GM19043 (cell line): Measurements from ENCODE around the gene PCTP.
A peak's percentile ranks its signal among the peaks of the same experiment; 100 is the strongest.

ENCODE experiments used
- ATAC-seq: cut with Tn5 transposase; IDR thresholded peaks from one replicate; pipeline ENCODE4 v1.9.1; 2021; ENCODE audit warnings: low read depth; ENCODE audit not compliant: unreplicated experiment

The PCTP gene

DNA sequence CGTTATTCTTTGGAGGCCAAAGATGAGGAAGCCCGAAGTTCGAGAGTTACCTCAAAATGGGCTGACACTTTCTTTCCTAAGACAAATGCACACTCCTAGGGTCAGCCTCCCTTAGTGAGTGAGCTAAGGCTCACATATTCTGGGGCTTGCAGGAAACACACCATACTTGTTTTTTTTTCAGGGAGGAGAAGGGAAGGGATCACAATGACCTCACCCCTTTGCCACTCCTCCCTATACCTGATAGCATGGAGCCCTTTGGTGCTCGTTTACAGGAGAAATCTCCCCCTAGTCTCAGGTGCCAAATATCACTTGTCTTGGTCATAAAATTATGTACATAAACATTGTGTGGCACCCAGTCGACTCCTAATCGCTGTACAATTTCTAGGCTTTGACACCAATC, 23.6 kb upstream of the PCTP start:
- no peak for ATAC-seq

DNA sequence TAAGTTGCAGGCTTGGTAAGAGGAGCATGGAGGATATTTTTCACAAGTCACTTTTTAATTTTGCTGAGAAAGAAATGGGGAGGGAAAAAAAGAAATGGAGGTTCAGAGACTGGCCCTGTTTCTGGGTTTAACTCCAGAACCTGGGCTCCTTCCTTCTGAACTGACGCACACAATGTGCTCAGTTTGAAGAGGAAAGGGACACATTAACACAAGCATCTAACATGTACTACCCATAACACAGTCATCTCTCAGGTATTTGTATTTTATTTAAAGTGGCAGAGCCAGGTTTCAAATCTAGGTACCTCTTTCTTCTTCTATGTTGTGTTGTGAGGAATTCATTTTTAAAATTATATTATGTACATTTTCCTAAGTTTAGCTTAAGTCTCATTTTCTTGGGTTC, 22.9 kb upstream of the PCTP start:
- no peak for ATAC-seq

DNA sequence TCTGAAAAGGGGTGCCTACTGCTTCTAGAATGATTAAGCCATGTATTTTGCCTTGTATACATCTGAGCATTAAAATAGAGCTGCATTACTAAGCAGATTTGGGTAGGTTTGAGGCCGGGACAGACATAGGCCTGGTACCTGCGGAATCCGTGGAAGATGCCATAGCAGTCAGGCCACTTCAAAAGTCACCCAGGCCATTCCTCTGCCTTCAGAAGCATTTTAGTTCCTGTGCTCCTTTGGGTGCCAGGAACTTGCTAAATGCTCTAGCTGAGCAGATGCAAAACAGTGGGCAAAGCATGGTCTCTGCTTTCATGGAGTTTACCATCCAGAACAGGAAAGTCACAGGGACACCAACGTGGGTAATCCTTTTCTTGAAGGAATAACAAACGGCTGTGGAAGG, 22.5 kb upstream of the PCTP start:
- ATAC-seq: no peak

DNA sequence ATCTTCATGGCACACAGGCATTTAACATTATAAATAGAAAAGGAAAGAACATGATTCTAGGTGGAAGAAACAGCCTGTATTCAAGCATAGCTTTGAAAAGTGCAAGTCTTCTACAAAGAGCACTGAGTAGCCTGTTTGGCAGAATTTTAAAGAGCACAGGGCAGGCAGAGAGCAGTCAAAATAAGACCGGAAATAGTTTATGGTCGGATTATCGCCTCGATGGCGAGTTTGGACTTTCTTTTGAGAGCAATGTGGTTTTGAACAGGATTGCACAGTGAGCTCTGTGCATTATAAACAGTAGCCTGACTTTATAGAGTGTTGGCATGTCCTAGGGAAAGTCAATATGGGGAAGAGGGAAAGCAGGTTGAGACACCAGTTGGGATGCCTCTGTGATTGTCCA, 22.0 kb upstream of the PCTP start:
- ATAC-seq: no peak

DNA sequence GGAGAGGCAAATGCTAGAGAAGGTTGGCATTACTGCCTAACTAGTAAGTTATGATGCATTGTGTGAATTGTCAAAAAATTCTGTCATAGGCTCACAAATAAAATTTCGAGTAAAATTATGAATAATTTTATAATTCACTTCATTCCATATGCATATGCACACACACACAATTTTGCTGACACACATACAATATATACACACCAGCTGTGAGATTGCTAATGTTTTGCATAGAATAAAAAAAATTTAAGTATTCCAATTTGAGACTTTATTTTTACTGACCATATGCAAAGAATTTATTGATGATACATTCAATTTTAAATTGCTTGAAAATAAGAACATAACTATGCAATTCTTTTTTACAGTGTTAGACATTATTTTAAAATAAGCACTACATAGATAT, 21.4 kb upstream of the PCTP start:
- ATAC-seq: no peak

DNA sequence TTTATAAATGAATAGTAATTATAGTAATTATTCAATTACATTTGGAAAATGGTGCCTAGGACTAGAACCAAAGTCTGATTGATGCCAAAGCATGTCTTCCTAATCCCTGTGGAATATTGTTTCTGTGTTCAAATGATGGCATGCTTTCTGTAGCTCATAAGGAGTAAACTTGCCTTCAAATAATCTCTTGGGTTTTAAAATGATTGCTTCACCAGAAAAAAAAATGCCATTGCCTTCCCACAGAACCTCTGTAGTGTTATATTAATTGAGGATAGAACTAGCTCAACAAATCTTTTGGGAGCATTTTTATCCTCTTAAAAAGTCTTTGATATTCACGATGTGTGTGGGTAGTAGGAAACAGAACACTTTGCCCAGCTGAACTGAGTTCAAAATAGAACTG, 20.5 kb upstream of the PCTP start:
- ATAC-seq: no peak

DNA sequence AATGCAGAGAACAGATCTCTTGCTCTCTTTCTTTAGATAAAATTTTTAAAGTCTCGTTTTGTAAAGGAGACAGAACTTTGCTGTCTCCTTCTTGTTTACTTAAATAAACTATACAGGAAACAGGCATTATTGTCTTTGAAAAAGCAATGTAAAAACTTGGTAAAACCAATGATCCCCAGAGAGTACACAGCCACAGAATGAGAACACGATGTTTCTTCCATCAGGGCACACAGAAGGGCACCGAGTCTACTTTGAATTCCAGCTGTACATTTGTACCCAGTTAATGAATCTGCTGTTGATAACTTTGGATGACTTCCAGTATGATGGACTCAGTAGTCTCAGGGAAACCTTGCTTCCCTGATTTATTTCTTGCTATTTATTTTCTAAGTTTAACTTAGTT, 20.0 kb upstream of the PCTP start:
- ATAC-seq: no peak

DNA sequence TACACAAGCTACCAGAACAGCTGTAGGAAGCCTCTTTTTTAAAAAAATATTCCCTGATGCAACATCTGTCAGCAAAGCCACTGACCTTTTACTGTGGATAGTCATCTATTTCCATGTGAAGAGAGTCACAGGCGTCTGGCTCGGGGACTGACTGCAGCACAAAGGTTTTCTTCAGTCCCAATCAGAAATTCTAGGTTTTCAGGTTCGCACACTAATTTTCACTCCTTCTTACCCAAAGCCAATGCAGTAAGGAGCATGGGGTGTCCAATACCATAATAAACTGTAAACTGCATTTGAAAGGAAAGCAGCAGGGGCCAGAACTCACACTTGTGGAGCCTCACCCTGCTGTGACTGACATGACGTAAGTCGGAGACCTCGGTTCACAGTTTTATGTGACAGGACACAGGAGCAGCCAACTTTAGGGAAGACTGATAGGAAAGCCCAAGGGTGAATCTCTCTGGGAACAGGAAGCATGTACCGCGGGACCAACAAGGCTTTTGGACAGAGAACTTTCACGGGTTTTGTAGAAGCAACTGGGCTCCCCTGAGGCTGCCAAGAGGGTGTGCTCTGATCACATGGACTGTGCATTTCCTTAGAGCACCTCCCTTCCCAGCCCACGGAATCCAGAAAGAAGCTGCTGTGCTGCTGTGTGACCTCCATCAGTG, 19.1 kb upstream of the PCTP start:
- ATAC-seq: no peak

DNA sequence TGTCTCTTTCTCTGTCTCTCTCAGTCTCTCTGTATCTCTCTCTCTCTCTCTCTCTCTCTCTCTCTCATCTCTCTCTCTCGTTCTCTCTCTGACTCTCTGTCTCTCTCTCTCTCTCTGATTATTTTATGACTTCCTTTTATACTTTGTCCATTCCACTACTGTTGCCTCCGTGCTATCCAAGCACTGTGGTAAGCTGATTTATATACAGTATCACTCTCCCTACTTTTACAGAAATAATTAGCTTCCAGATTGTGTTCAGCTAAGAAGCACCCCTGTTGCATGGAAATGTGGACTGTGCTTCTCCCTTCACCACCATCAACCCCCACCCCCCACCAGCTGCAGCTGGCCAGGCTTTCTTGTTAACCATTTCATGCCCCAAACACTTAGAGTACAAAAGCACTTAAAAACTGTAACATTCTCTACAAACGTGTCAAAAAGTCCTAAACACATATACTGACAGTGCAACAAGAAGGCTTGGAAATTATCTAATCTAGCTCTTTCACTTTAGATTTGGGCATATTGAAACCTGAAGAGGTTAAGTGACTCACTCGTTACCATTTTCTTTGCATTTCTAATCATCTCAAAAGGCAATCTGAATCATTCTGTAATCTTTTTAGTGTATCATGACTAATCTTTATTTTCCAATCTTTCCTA, 16.6 kb upstream of the PCTP start:
- peak; percentile 44 for ATAC-seq

DNA sequence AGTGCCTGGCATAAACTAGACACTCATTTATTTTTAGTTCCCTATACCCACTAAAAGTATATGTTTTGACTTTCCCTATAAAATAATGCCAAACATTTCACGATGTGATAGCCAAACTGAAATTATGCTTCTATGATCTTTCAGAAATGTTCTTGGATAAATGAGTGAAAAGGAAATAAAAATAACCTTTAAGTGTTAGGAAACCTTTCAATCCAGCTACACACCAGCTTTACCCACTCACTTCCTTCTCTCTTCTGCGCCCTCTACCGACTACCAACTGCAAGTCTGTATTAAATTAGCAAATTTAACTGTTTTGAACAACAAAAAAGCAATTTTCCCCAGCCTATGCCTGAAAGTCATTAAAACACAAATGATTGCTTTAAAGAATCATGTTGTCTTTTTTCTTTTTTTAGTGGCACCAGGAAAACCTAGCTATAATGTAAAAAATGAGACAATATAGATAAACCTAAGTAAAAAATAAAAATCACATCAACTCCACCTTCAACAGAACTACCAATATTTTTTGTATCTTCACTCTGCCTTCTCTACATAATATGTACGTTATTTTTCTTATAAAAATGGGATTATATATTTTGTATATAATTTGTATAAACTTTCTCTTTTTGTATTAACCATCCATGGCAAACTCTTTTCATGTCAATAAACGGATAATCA, 15.0 kb upstream of the PCTP start:
- no peak for ATAC-seq

DNA sequence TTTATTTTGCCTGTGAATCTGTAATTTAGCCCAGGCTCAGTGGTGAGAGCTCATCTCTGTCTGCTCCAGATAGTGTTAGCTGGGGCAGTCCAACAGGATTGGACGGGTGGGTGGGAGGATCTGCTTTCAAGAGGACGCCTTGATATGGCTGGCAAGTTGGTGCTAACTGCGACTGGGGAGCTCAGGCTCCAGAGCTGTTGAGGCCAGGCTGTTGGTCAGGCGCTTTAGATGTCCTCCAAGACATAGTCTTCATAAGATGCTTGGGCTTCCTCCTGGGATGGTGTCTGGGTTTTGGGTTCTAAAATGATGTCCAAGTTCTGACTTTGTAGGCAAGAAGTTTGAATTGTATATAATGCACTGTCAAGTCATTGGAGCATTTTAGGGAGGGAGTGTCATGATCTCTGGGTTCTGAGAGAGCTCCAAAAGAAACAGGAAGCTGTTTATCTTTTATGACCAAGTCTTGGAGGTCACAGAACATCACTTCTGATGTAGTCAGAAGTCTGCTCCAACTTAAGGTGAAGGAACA, 12.8 kb upstream of the PCTP start:
- ATAC-seq: no peak

DNA sequence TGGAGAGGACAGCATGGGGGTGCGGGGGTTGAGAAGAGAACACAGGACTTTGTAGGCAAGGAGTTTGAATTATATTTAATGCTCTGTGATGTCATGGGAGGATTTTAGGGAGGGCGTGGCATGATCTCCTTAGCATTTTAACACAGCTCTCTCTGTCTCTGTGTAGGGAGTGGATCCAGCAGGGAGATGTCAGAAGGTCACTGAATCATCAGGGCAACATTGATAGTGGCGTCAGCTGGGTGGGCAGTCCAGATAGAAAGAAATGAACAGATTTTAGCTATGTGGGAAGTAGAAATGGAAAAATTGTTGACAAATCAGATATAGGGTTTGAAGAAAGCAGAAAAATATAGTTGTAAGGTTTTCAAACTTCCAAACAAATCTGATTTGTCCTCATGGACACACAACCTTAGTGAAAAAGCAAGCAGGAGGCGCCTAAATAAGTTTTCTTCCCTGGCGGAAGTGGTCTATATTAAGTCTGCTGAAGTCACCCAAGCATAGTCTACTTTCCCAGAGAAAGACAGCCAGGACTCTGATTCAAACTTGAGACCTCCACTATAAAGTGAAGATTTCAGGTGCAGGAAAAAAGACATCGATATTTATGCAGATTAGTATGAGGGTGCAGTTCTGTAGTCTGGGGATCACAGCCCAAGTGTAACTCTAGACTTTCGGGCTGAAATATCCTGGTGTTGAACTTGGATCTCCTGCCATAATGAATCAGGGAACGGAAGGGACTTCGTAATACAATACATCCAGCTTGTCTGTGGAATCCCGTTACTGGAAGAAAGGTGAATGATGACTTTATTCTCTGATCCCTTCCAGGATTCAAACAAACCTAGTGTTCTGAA, 10.1 kb upstream of the PCTP start:
- no peak for ATAC-seq

DNA sequence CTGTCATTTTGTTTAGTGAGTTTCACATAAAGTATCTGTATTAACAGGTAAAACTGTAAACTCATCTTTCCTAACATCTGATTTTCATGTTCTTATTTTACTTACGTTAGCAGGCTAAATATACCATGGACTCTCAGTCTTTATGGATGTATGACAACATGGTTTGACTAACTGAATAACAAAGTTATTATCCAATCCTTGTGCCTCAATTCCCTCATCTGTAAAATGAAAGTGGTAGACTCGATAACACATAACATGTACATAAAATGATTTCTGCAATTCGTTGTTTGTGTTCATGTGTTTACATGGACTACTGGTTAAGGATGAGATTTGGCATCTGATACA, 9.5 kb upstream of the PCTP start:
- ATAC-seq: no peak

DNA sequence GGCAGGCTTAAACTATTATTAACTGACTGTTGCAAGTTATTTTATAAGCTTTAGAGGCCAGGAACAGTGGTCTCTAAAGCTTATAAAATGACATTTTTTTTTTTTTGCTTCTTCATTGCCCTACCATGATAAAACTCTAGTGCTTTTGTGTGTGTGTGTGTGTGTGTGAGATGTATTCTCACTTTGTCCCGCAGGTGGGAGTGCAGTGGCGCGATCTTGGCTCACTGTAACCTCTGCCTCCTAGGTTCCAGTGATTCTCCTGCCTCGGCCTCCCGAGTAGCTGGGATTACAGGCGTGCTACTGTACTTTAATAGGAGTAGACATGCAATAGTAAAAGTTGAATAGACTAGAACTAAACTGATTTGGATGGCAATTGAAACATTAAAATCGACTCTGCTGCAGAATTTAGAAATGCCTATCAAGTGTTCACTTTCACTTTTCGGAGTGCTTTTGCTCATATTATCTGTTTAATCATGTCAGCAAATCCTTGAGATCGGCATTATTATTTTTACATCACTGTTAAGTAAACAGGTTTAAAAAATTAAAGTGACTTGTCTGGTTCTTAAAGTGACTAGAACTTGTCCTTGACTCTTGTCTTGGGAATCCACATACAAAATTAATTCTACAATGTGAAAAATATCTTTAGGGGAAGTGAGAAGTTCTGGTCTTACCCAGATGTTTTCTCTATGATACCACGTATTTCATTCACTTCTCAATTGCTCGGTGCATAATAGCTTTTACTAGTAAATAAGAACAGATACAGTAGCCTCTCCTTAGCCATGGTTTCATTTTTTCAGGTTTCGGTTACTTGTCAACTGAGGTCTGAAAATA, 8.4 kb upstream of the PCTP start:
- ATAC-seq: peak; percentile 86

DNA sequence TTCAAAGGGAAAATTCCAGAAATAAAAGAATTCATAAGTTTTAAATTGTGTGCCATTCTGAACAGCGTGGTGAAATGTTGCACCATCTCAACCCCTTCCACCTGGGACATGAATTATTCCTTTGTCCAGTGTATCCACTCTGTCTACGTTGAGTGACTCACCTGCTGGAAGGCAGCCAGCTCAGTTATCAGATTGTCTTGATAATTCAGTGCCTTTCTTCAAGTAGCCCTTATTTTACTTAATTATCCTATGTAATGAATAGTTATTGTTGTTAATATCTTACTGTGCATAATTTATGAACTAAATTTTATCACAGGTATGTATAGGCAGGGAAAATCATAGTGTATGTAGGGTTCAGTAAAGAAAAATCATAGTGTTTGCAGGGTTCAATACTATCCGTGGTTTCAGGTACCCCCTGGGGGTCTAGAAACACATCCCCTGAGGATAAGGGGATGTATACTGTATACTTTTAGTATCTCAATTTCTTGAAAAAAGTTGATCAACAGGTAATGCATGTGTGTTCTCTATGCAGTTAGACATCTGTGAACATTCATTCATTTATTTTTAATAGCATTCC, 7.7 kb upstream of the PCTP start:
- peak; percentile 23 for ATAC-seq

DNA sequence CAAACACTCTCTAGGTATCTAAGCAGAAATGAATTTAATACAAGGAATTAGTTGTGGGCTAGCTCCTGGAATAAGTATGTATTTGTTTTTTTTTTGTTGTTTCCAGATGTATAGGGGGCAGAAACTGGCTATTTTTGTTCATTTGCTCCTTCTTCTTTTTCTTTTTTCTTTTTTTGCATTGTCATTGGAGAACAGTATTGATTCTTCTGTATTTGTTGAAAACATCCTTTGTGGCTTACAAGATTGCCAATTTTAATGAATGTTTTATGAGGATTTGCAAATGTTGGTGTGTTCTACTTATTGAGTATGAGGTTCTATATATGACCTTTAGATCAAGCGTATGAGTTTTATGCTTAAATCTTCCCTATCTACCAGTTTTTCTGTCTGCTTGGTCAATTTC, 5.6 kb upstream of the PCTP start:
- no peak for ATAC-seq

DNA sequence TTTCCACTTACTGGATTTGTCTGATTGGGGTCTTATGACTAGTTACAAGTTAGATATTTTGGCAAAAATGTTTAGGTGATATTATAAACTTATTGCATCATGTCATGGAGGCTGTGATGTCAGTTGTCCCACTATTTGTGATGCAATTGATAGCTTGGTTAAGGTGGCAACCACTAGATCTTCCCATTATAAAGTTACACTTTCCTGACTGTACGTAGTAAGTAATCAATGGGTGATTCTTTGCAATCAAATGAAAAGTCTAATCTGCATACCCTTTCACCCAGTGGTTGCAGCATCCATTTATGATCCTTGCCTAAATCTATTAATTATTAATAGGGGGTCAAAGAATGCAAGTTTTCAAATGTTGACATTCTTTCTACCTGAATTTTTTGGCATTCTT, 4.4 kb upstream of the PCTP start:
- ATAC-seq: no peak

DNA sequence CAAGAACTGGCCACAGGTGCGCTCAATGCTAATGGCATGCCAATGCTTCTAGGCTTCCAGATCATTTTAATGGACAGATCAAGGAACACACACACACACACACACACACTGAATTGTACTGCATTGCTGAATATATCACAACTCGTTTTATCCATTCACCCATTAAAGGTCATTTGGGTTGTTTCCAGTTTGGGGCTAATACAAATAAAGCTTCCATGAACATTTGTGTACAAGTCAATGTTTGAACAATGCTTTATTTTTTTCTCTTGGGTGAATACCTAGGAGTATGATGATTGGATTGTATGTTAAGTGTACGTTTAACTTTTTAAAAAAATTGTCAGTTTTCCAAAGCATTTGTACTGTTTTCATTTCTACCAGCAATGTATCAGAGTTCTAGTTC, 3.6 kb upstream of the PCTP start:
- no peak for ATAC-seq

DNA sequence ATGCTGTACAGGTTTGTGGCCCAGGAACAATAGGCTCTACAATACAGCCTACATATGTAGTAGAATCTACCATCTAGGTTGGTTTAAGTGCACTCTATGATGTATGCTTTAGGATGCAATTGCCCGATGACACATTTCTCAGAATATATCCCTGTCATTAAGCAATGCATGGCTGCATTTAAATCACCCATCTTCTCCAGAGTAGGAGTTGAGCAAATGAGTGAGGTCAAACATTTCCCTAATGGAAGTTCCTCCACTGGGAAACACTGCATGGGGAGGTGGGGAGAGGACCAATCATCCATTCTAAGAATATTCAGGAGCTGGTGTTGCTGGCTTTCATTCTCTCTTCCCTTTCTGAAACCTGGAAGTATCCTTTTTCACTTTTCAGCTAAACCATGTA, 2.0 kb upstream of the PCTP start:
- ATAC-seq: no peak

DNA sequence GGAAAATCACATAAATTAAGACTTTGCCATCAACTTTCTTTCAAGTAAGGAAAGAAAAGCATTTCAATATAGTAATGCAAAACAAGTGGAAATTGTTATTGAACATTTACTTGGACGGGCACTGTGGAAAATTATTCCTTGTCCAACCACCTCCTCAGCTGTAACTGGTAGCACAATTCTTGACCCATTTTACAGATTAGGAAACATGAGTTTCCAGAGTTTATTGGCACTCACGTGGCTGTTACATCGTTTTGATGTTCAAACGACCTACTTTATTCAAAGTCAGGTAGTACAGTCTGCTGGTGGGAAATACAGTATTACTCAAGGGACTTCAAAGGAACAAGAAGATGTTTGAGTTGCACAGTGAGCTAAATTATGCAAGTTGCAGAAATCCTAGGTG, 866 bp upstream of the PCTP start:
- no peak for ATAC-seq
